Uterus (tissue), 2 donors: ENCODE results near the gene PSMD2.

ENCODE experiments used
- POLR2A ChIP-seq, 2 donors: fragments of 450-650 bp; IDR thresholded peaks; one replicate each; pipeline ENCODE4 v1.6.1; 2016; ENCODE audit warnings: antibody characterized with exemption in 2 of 2, mild to moderate bottlenecking in 1 of 2, moderate library complexity in 1 of 2
- TF ChIP-seq, protein P1 (sequence below), 4 experiments: fragments of 200-600 bp in 2 of 4; fragments of 450-650 bp in 2 of 4; sonication (generic) in 2 of 4; IDR thresholded peaks; one replicate each; pipeline ENCODE4 v1.5.1; 2016 to 2019; ENCODE audit warnings: antibody characterized with exemption in 4 of 4, mild to moderate bottlenecking in 2 of 4, moderate library complexity in 1 of 4

DNA sequence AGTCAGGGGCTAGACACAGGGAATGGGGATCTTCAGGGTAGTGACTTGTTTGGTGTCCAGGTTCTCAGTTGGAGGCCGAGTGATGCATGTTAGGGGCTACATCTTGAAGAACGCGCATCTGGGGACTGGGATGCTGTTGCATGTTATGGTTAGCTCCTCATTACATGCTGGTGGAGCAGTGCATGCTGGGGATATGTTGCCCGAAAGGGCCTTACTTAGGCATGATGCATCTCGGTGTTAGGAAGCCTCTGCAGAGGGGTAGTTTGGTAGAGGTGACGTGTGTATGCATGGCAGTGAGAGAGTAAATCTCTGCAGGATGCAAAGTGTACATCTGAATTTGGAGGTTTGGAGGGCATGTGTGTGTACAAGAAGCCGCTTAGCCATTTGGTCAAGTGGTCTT lies 17.8 kb downstream of the PSMD2 start:
- TF ChIP-seq, protein P1, sequence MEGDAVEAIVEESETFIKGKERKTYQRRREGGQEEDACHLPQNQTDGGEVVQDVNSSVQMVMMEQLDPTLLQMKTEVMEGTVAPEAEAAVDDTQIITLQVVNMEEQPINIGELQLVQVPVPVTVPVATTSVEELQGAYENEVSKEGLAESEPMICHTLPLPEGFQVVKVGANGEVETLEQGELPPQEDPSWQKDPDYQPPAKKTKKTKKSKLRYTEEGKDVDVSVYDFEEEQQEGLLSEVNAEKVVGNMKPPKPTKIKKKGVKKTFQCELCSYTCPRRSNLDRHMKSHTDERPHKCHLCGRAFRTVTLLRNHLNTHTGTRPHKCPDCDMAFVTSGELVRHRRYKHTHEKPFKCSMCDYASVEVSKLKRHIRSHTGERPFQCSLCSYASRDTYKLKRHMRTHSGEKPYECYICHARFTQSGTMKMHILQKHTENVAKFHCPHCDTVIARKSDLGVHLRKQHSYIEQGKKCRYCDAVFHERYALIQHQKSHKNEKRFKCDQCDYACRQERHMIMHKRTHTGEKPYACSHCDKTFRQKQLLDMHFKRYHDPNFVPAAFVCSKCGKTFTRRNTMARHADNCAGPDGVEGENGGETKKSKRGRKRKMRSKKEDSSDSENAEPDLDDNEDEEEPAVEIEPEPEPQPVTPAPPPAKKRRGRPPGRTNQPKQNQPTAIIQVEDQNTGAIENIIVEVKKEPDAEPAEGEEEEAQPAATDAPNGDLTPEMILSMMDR (IDR thresholded peaks at IDR 0.05) = no peak
- TF ChIP-seq POLR2A (IDR thresholded peaks at IDR 0.05) = no peak
